ENCODE results near the gene SH3RF3.

GRCh38 chr2:109402980-109403840 is 274.2 kb downstream of the SH3RF3 start:
- TF ChIP-seq, protein P1, sequence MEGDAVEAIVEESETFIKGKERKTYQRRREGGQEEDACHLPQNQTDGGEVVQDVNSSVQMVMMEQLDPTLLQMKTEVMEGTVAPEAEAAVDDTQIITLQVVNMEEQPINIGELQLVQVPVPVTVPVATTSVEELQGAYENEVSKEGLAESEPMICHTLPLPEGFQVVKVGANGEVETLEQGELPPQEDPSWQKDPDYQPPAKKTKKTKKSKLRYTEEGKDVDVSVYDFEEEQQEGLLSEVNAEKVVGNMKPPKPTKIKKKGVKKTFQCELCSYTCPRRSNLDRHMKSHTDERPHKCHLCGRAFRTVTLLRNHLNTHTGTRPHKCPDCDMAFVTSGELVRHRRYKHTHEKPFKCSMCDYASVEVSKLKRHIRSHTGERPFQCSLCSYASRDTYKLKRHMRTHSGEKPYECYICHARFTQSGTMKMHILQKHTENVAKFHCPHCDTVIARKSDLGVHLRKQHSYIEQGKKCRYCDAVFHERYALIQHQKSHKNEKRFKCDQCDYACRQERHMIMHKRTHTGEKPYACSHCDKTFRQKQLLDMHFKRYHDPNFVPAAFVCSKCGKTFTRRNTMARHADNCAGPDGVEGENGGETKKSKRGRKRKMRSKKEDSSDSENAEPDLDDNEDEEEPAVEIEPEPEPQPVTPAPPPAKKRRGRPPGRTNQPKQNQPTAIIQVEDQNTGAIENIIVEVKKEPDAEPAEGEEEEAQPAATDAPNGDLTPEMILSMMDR (optimal IDR thresholded peaks at IDR 0.05 in 1 of 3, IDR thresholded peaks at IDR 0.05 in 1 of 3, conservative IDR thresholded peaks at IDR 0.05 in 1 of 3; ENCODE audit: extremely low read depth in 1 of 3, insufficient read depth in 2 of 3, low read length in 3 of 3) = no peak
- no peak for TF ChIP-seq EZH2 (IDR thresholded peaks at IDR 0.05; ENCODE audit: low read length)

Data from keratinocyte (primary cell).